ENCODE results near the gene PIM2. TPM values are rescaled to one million over a fixed set of nuclear protein-coding genes. Genes with fewer than 3 reads are reported as not detected.
"Not testable (repeated sequence)": the region's sequence is repeated elsewhere in the genome, so short reads cannot be mapped to it uniquely, and the experiment has no call there.

PIM2 gene
- total and polyA plus RNA-seq, 2 experiments from 2014 or later, result 11.5 to 16.8 TPM

DNA sequence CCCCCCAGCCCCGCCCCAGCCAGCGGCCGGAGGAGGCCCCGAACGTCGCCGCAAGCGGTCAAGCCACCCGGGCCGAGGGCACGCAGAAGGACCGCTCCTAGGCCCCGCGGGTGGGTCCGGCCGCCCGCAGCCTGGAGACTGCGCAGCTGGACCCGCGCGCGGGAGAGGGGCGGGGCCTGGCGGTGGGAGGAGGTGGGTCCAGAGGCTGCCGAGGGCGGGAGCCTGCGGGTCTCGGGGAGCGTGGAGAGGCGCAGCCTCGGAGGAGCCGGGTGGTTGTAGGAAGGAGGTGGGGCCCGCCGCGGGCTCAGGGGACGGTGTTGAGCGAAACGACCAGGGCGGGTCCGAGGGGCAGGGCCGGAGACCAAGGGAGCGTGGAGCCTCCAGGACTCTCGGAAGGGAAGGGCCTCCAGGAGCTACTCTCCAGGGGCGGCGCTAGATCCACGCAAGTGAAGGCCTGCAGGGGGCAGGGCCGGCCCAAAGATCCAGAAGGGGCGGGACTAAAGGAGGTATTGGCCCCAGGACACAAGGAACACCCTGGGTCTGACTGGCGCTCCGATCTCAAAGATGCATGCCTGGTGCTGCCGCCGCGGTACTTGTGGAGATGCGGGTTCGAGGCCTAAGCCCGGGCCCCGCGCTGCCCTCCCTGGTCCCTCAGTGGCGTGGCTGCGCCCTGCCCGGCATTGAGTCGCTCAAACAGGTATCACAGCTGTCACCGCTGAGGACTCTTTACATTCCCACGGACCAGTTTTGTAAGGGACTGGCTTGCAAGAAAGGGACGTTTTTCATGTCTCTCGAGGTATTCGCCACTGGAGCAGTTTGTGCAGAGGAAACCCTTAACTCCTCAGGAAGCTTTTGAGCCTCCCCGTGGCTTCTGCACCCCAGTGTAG lies 27.2 kb downstream of the PIM2 start:
- 37% methylated on average over 30 of the region's 68 CpGs for WGBS (ENCODE audit: low lambda C conversion rate, missing lambda C conversion rate)
- no peaks in the 10 kb centered on the region for H3K36me3 ChIP-seq (replicated peaks; ENCODE audit: insufficient read depth, low read depth)
- H3K79me2 ChIP-seq, result peaks cover 14% of the 10 kb centered on the region
- peak overlapping the region; percentile 46 for H2AFZ ChIP-seq
- H3K4me2 ChIP-seq, result peak overlapping the region; percentile 82
- no peaks in the 10 kb centered on the region for H4K20me1 ChIP-seq (ENCODE audit: insufficient read depth, poor library complexity, severe bottlenecking)
- no peak for TF ChIP-seq EZH2phosphoT487 (IDR thresholded peaks at IDR 0.05; ENCODE audit: low read depth, severe bottlenecking, unreplicated experiment)
- TF ChIP-seq CTCF (IDR thresholded peaks at IDR 0.05; ENCODE audit: poor library complexity), result peak; percentile 54
- no peak for TF ChIP-seq EZH2 (IDR thresholded peaks at IDR 0.05; ENCODE audit: borderline replicate concordance)
- H3K4me1 ChIP-seq (ENCODE audit: insufficient read depth), result peaks cover 5% of the 10 kb centered on the region
- no peaks in the 10 kb centered on the region for H3K9me2 ChIP-seq (replicated peaks; ENCODE audit: insufficient read depth)
- H3K27ac ChIP-seq, result peak overlapping the region; percentile 80
- peak overlapping the region; percentile 44 for H3K4me3 ChIP-seq
- DNase-seq (ENCODE audit: low spot score), result peak; percentile 92
- H3K27me3 ChIP-seq, result no peaks in the 10 kb centered on the region
- no peaks in the 10 kb centered on the region for H3K9me3 ChIP-seq (ENCODE audit: low read depth)

- Histone ChIP-seq H3K27ac (peak overlapping the region; percentile 80), H3K4me3 (peak overlapping the region; percentile 44), H4K20me1 (ENCODE audit: insufficient read depth, poor library complexity, severe bottlenecking) (no peaks in the 10 kb centered on the region), H3K27me3 (no peaks in the 10 kb centered on the region), H2AFZ (peak overlapping the region; percentile 46), H3K4me1 (ENCODE audit: insufficient read depth) (peaks cover 5% of the 10 kb centered on the region), H3K9me2 (replicated peaks; ENCODE audit: insufficient read depth) (no peaks in the 10 kb centered on the region), H3K36me3 (replicated peaks; ENCODE audit: insufficient read depth, low read depth) (no peaks in the 10 kb centered on the region), H3K79me2 (peaks cover 7% of the 10 kb centered on the region), H3K9me3 (ENCODE audit: low read depth) (no peaks in the 10 kb centered on the region), H3K4me2 (peak overlapping the region; percentile 82)
- DNase-seq (ENCODE audit: low spot score), result peak; percentile 49
- no peak for TF ChIP-seq CTCF (IDR thresholded peaks at IDR 0.05; ENCODE audit: poor library complexity)
- TF ChIP-seq EZH2phosphoT487 (IDR thresholded peaks at IDR 0.05; ENCODE audit: low read depth, severe bottlenecking, unreplicated experiment), result no peak
- no peak for TF ChIP-seq EZH2 (IDR thresholded peaks at IDR 0.05; ENCODE audit: borderline replicate concordance)
- WGBS (ENCODE audit: low lambda C conversion rate, missing lambda C conversion rate), result 36% methylated on average over 10 of the region's 35 CpGs
Observed at GRCh38 chrX:48890934-48891401, 27.9 kb downstream of the PIM2 start.

DNA sequence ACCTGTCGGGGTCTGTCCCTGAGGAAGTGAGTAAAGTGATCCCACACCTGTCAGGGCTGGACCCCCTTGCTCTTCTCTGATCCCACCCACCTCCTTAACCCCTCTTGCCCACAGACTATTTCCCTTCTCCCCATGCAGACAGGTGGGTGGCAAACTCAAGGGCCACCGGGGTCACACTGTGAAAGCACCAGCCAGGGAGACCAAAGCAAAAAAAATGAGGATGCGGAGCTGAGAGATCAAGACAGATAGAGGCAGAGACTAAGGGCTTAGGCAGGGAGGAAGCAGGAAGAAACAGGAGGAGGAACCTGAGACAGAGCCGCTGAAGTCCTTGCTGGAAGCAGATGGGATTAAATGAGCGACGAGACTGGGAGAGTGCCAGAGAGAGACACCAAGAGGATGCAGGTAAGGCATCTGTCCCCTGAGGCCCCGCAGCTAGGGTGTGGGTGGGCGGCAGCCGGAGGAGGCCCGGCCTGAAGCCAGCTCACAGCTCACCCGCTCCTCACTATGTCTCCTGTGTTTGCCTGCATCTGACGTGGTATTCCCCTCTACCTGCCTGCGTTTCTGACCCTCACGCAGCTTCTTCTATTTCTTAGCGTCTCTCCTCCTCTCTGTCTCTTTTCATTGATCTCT lies 28.4 kb downstream of the PIM2 start:
- Histone ChIP-seq H4K20me1 (ENCODE audit: insufficient read depth, poor library complexity, severe bottlenecking) (no peaks in the 10 kb centered on the region), H3K27ac (peak overlapping the region; percentile 80), H3K9me2 (replicated peaks; ENCODE audit: insufficient read depth) (no peaks in the 10 kb centered on the region), H3K36me3 (replicated peaks; ENCODE audit: insufficient read depth, low read depth) (no peaks in the 10 kb centered on the region), H3K4me1 (ENCODE audit: insufficient read depth) (peaks cover 5% of the 10 kb centered on the region), H3K9me3 (ENCODE audit: low read depth) (no peaks in the 10 kb centered on the region), H3K27me3 (no peaks in the 10 kb centered on the region), H3K4me3 (peak overlapping the region; percentile 44), H3K4me2 (peak overlapping the region; percentile 82), H3K79me2 (peaks cover 3% of the 10 kb centered on the region), H2AFZ (peak overlapping the region; percentile 46)
- WGBS (ENCODE audit: low lambda C conversion rate, missing lambda C conversion rate), result 68% methylated on average over 15 of the region's 15 CpGs
- TF ChIP-seq CTCF (IDR thresholded peaks at IDR 0.05; ENCODE audit: poor library complexity), result no peak
- no peak for TF ChIP-seq EZH2phosphoT487 (IDR thresholded peaks at IDR 0.05; ENCODE audit: low read depth, severe bottlenecking, unreplicated experiment)
- TF ChIP-seq EZH2 (IDR thresholded peaks at IDR 0.05; ENCODE audit: borderline replicate concordance), result no peak
- DNase-seq (ENCODE audit: low spot score), result no peak

DNA sequence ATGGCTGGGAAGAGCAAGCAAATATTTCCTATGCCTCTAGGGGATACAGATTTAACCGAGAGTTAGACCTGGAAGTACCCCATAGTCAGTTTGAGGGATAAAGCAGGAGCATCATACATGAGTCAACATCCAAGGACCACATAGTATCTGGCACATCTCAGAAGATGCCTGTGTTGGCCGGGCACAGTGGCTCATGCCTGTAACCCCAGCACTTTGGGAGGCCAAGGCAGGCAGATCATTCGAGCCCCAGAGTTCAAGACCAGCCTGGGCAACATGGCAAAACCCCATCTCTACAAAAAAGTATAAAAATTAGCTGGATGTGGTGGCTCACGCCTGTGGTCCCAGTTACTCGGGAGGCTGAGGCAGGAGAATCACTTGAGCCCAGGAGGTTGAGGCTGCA lies 32.2 kb downstream of the PIM2 start:
- H3K79me2 ChIP-seq; H4K20me1 ChIP-seq (ENCODE audit: insufficient read depth, poor library complexity, severe bottlenecking); DNase-seq (ENCODE audit: low spot score); H3K9me2 ChIP-seq (replicated peaks; ENCODE audit: insufficient read depth); H3K36me3 ChIP-seq (replicated peaks; ENCODE audit: insufficient read depth, low read depth); H3K27me3 ChIP-seq; H3K4me3 ChIP-seq; H2AFZ ChIP-seq; H3K9me3 ChIP-seq (ENCODE audit: low read depth); H3K4me2 ChIP-seq; H3K4me1 ChIP-seq (ENCODE audit: insufficient read depth); H3K27ac ChIP-seq: not testable (repeated sequence)
- WGBS (ENCODE audit: low lambda C conversion rate, missing lambda C conversion rate), result 75% methylated on average over 5 of the region's 5 CpGs

Measured in hepatocyte (in vitro differentiated cells).